HEK293 (cell line): Measurements from ENCODE around the gene STRADA.

Source experiments
- AEBP2 ChIP-seq: fragments of 450-650 bp; formaldehyde crosslinking; IDR thresholded peaks from 2 replicates; pipeline ENCODE4 v1.5.1; 2016; ENCODE audit warnings: missing biosample characterization, missing genetic modification characterization, borderline replicate concordance
- KLF17 ChIP-seq: fragments of 450-650 bp; formaldehyde crosslinking; IDR thresholded peaks from 2 replicates; pipeline ENCODE4 v1.5.1; 2016; ENCODE audit warnings: missing biosample characterization, missing genetic modification characterization
- KLF8 ChIP-seq: fragments of 450-650 bp; formaldehyde crosslinking; IDR thresholded peaks from 2 replicates; pipeline ENCODE4 v1.5.1; 2016; ENCODE audit warnings: missing biosample characterization, missing genetic modification characterization
- MZF1 ChIP-seq: fragments of 450-650 bp; formaldehyde crosslinking; IDR thresholded peaks from 2 replicates; pipeline ENCODE4 v1.5.1; 2017; ENCODE audit warnings: missing biosample characterization, missing genetic modification characterization, borderline replicate concordance
- REST ChIP-seq: fragments of 450-650 bp; formaldehyde crosslinking; IDR thresholded peaks from 2 replicates; pipeline ENCODE4 v1.5.1; 2016; ENCODE audit warnings: missing biosample characterization, missing genetic modification characterization
- ZBTB26 ChIP-seq: fragments of 450-650 bp; formaldehyde crosslinking; optimal IDR thresholded peaks from 2 replicates; pipeline ENCODE3; 2016; ENCODE audit warnings: missing biosample characterization, mild to moderate bottlenecking, missing genetic modification characterization
- ZEB2 ChIP-seq: fragments of 450-650 bp; formaldehyde crosslinking; IDR thresholded peaks from 2 replicates; pipeline ENCODE4 v1.5.1; 2016; ENCODE audit warnings: missing biosample characterization, missing genetic modification characterization
- ZNF155 ChIP-seq: fragments of 450-650 bp; formaldehyde crosslinking; IDR thresholded peaks from 2 replicates; pipeline ENCODE4 v1.5.1; 2016; ENCODE audit warnings: missing biosample characterization, missing genetic modification characterization
- ZNF221 ChIP-seq: fragments of 450-650 bp; formaldehyde crosslinking; IDR thresholded peaks from 2 replicates; pipeline ENCODE4 v1.5.1; 2017; ENCODE audit warnings: missing biosample characterization, missing genetic modification characterization, borderline replicate concordance
- ZNF223 ChIP-seq: fragments of 450-650 bp; formaldehyde crosslinking; IDR thresholded peaks from 2 replicates; pipeline ENCODE4 v1.5.1; 2016; ENCODE audit warnings: missing biosample characterization, missing genetic modification characterization
- ZNF280D ChIP-seq: fragments of 450-650 bp; formaldehyde crosslinking; IDR thresholded peaks from 2 replicates; pipeline ENCODE4 v1.5.1; 2016; ENCODE audit warnings: missing biosample characterization, missing genetic modification characterization
- ZNF335 ChIP-seq: fragments of 450-650 bp; formaldehyde crosslinking; conservative IDR thresholded peaks from 2 replicates; pipeline ENCODE4 v1.5.1; 2016; ENCODE audit warnings: missing biosample characterization, missing genetic modification characterization
- ZNF394 ChIP-seq: fragments of 450-650 bp; formaldehyde crosslinking; IDR thresholded peaks from 2 replicates; pipeline ENCODE4 v1.5.1; 2016; ENCODE audit warnings: missing biosample characterization, missing genetic modification characterization, mild to moderate bottlenecking, moderate library complexity, borderline replicate concordance
- ZNF513 ChIP-seq: fragments of 450-650 bp; IDR thresholded peaks from 2 replicates; pipeline ENCODE4 v1.5.1; 2018; ENCODE audit warnings: missing biosample characterization, missing genetic modification characterization
- ZNF555 ChIP-seq: fragments of 450-650 bp; formaldehyde crosslinking; conservative IDR thresholded peaks from 2 replicates; pipeline ENCODE4 v1.5.1; 2017; ENCODE audit warnings: missing biosample characterization, mild to moderate bottlenecking, missing genetic modification characterization, inconsistent platforms
- ZNF585B ChIP-seq: fragments of 450-650 bp; formaldehyde crosslinking; IDR thresholded peaks from 2 replicates; pipeline ENCODE4 v1.5.1; 2016; ENCODE audit warnings: missing biosample characterization, missing genetic modification characterization
- ZNF596 ChIP-seq: fragments of 450-650 bp; IDR thresholded peaks from 2 replicates; pipeline ENCODE4 v1.5.0; 2018; ENCODE audit warnings: missing biosample characterization, mild to moderate bottlenecking, missing genetic modification characterization, moderate library complexity
- ZNF701 ChIP-seq: fragments of 450-650 bp; formaldehyde crosslinking; IDR thresholded peaks from 2 replicates; pipeline ENCODE4 v1.5.1; 2016; ENCODE audit warnings: missing biosample characterization, missing genetic modification characterization
- ZNF76 ChIP-seq: fragments of 450-650 bp; formaldehyde crosslinking; IDR thresholded peaks from 2 replicates; pipeline ENCODE4; 2016; ENCODE audit warnings: low read depth, missing biosample characterization, missing genetic modification characterization, borderline replicate concordance
- ZNF843 ChIP-seq: fragments of 450-650 bp; formaldehyde crosslinking; IDR thresholded peaks from 2 replicates; pipeline ENCODE4 v1.5.1; 2016; ENCODE audit warnings: missing biosample characterization, missing genetic modification characterization
- TF ChIP-seq, protein P1 (sequence below): fragments of 450-650 bp; formaldehyde crosslinking; IDR thresholded peaks from 2 replicates; pipeline ENCODE4 v1.5.1; 2016; ENCODE audit warnings: missing biosample characterization, missing genetic modification characterization
- TF ChIP-seq, protein P2 (sequence below): fragments of 450-650 bp; formaldehyde crosslinking; IDR thresholded peaks from 2 replicates; pipeline ENCODE4 v1.5.1; 2016; ENCODE audit warnings: missing biosample characterization, missing genetic modification characterization

Gene STRADA

DNA sequence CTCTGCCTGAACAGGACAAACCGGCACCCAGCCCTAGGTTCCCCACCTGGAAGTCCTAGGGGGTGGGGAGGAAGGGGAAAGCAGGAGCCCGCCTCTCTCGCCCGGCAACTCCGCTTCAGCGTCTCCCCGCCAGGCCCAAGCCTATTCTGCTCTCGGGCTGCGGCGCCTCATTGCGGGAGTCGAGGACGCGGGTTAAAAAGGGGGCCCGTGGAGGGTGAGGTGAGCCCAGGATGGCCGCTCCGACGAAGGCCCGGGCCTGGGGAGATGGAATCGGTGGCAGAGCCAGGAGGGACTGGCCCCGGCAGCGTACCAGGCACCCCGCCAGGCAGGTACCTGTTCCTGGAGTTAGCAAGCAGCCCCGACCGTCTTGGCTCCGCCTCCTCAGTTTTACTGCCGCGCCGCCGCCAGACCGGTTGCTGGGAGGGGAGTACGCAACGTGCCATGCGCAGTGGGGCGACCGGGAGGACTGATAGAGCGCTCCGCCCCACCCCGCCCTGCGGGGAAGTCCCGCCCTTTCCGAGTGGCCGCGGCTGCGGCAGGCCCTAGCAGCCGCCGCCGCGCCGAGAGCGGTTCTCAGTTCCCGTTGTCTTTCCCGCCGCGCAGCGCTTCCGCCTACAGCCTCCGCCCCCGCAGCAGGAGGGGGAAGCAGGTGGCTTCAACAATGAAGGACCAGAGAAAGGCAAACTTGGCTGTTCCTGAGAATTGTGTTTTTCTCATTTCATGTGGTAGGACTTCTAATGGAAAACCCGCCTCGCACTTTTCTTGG is at the start of gene STRADA (continued):
- TF ChIP-seq, protein P1, sequence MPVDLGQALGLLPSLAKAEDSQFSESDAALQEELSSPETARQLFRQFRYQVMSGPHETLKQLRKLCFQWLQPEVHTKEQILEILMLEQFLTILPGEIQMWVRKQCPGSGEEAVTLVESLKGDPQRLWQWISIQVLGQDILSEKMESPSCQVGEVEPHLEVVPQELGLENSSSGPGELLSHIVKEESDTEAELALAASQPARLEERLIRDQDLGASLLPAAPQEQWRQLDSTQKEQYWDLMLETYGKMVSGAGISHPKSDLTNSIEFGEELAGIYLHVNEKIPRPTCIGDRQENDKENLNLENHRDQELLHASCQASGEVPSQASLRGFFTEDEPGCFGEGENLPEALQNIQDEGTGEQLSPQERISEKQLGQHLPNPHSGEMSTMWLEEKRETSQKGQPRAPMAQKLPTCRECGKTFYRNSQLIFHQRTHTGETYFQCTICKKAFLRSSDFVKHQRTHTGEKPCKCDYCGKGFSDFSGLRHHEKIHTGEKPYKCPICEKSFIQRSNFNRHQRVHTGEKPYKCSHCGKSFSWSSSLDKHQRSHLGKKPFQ (tag by site-specific recombination): no peak
- no peak for TF ChIP-seq ZNF221 (tag by site-specific recombination)
- TF ChIP-seq ZEB2 (tag by site-specific recombination): peak; percentile 96
- TF ChIP-seq KLF17 (tag by site-specific recombination): peak; percentile 80
- TF ChIP-seq REST (tag by site-specific recombination): no peak; the same call in 1 of the 2 replicates
- TF ChIP-seq ZNF596: no peak
- TF ChIP-seq ZNF513 (tag by site-specific recombination): no peak
- peak; percentile 56 for TF ChIP-seq MZF1
- TF ChIP-seq ZNF155 (tag by site-specific recombination): no peak
- TF ChIP-seq KLF8 (tag by site-specific recombination): peak; percentile 77
- no peak for TF ChIP-seq ZNF555 (tag by site-specific recombination)
- no peak for TF ChIP-seq AEBP2 (tag by site-specific recombination)
- TF ChIP-seq ZNF843 (tag by site-specific recombination): no peak; the same call in 1 of the 2 replicates
- peak; percentile 100 for TF ChIP-seq ZNF335 (tag by site-specific recombination)
- TF ChIP-seq ZNF280D (tag by site-specific recombination): no peak
- TF ChIP-seq ZNF223 (tag by site-specific recombination): peak; percentile 37; the same call in 1 of the 2 replicates
- TF ChIP-seq ZBTB26: peak; percentile 76
- no peak; the same call in 1 of the 2 replicates for TF ChIP-seq ZNF76 (tag by site-specific recombination)
- peak; percentile 65; the same call in 1 of the 2 replicates for TF ChIP-seq ZNF585B (tag by site-specific recombination)
- no peak; the same call in 1 of the 2 replicates for TF ChIP-seq ZNF394 (tag by site-specific recombination)
- TF ChIP-seq, protein P2, sequence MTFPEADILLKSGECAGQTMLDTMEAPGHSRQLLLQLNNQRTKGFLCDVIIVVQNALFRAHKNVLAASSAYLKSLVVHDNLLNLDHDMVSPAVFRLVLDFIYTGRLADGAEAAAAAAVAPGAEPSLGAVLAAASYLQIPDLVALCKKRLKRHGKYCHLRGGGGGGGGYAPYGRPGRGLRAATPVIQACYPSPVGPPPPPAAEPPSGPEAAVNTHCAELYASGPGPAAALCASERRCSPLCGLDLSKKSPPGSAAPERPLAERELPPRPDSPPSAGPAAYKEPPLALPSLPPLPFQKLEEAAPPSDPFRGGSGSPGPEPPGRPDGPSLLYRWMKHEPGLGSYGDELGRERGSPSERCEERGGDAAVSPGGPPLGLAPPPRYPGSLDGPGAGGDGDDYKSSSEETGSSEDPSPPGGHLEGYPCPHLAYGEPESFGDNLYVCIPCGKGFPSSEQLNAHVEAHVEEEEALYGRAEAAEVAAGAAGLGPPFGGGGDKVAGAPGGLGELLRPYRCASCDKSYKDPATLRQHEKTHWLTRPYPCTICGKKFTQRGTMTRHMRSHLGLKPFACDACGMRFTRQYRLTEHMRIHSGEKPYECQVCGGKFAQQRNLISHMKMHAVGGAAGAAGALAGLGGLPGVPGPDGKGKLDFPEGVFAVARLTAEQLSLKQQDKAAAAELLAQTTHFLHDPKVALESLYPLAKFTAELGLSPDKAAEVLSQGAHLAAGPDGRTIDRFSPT: peak; percentile 62
- no peak for TF ChIP-seq ZNF701 (tag by site-specific recombination)
